HEK293 (cell line): ENCODE measurements around the gene ERGIC1.

ENCODE experiments used
- BCL11B ChIP-seq: fragments of 450-650 bp; formaldehyde crosslinking; IDR thresholded peaks from 2 replicates; pipeline ENCODE4 v1.5.1; 2016; ENCODE audit warnings: low read depth, missing biosample characterization, missing genetic modification characterization
- EGR2 ChIP-seq: fragments of 450-650 bp; formaldehyde crosslinking; IDR thresholded peaks from 2 replicates; pipeline ENCODE4 v1.5.1; 2016; ENCODE audit warnings: low read depth, missing biosample characterization, missing genetic modification characterization
- ELK4 ChIP-seq: IDR thresholded peaks from 2 replicates; pipeline ENCODE4 v1.6.1; 2011; ENCODE audit warnings: mild to moderate bottlenecking, low read depth, low read length, borderline replicate concordance
- GLIS2 ChIP-seq: fragments of 450-650 bp; formaldehyde crosslinking; IDR thresholded peaks from 2 replicates; pipeline ENCODE4 v1.5.1; 2016; ENCODE audit warnings: missing biosample characterization, missing genetic modification characterization
- KLF10 ChIP-seq: fragments of 450-650 bp; IDR thresholded peaks from 2 replicates; pipeline ENCODE4 v1.5.1; 2018; ENCODE audit warnings: missing biosample characterization, mild to moderate bottlenecking, missing genetic modification characterization
- MEIS1 ChIP-seq: sonication (generic); formaldehyde crosslinking; IDR thresholded peaks from 2 replicates; pipeline ENCODE4 v1.8.1; 2022; ENCODE audit warnings: missing genetic modification reagents, mild to moderate bottlenecking, borderline replicate concordance
- PATZ1 ChIP-seq: fragments of 450-650 bp; formaldehyde crosslinking; IDR thresholded peaks from 2 replicates; pipeline ENCODE4 v1.5.1; 2016; ENCODE audit warnings: missing biosample characterization, missing genetic modification characterization
- SP2 ChIP-seq: fragments of 450-650 bp; formaldehyde crosslinking; IDR thresholded peaks from 2 replicates; pipeline ENCODE4 v1.5.1; 2016; ENCODE audit warnings: missing biosample characterization, missing genetic modification characterization
- TCF7L2 ChIP-seq: IDR thresholded peaks from 2 replicates; pipeline ENCODE4 v1.6.1; 2011; ENCODE audit warnings: low read depth, mild to moderate bottlenecking, inconsistent platforms, low read length, moderate library complexity, borderline replicate concordance
- ZBTB1 ChIP-seq: fragments of 450-650 bp; formaldehyde crosslinking; IDR thresholded peaks from 2 replicates; pipeline ENCODE4 v1.5.1; 2016; ENCODE audit warnings: missing biosample characterization, missing genetic modification characterization
- ZBTB44 ChIP-seq: fragments of 450-650 bp; IDR thresholded peaks from 2 replicates; pipeline ENCODE4 v1.5.1; 2018; ENCODE audit warnings: missing biosample characterization, mild to moderate bottlenecking, missing genetic modification characterization
- ZBTB8A ChIP-seq: fragments of 450-650 bp; formaldehyde crosslinking; IDR thresholded peaks from 2 replicates; pipeline ENCODE4 v1.5.1; 2016; ENCODE audit warnings: missing biosample characterization, missing genetic modification characterization
- ZEB2 ChIP-seq: fragments of 450-650 bp; formaldehyde crosslinking; IDR thresholded peaks from 2 replicates; pipeline ENCODE4 v1.5.1; 2016; ENCODE audit warnings: missing biosample characterization, missing genetic modification characterization
- ZFP69B ChIP-seq: fragments of 450-650 bp; formaldehyde crosslinking; IDR thresholded peaks from 2 replicates; pipeline ENCODE4 v1.5.1; 2016; ENCODE audit warnings: missing biosample characterization, missing genetic modification characterization
- ZNF133 ChIP-seq: fragments of 450-650 bp; formaldehyde crosslinking; IDR thresholded peaks from 2 replicates; pipeline ENCODE4 v1.5.1; 2016; ENCODE audit warnings: missing biosample characterization, missing genetic modification characterization
- ZNF169 ChIP-seq: fragments of 450-650 bp; formaldehyde crosslinking; IDR thresholded peaks from 2 replicates; pipeline ENCODE4 v1.5.1; 2016; ENCODE audit warnings: missing biosample characterization, missing genetic modification characterization
- ZNF174 ChIP-seq: fragments of 450-650 bp; formaldehyde crosslinking; IDR thresholded peaks from 2 replicates; pipeline ENCODE4 v1.5.0; 2017; ENCODE audit warnings: missing biosample characterization, mild to moderate bottlenecking, missing genetic modification characterization
- ZNF274 ChIP-seq, 2 experiments: fragments of 200-500 bp in 1 of 2; fragments of 450-650 bp in 1 of 2; sonication (Bioruptor generic) in 1 of 2; formaldehyde crosslinking in 1 of 2; IDR thresholded peaks; 2 replicates each; pipeline versions ENCODE4 v1.5.1 to v1.6.1; 2014 to 2016; ENCODE audit warnings: borderline replicate concordance in 1 of 2, inconsistent platforms in 1 of 2, low read length in 1 of 2, missing biosample characterization in 1 of 2, missing genetic modification characterization in 1 of 2
- ZNF341 ChIP-seq: fragments of 450-650 bp; formaldehyde crosslinking; IDR thresholded peaks from 2 replicates; pipeline ENCODE4; 2016; ENCODE audit warnings: low read depth, missing biosample characterization, missing genetic modification characterization
- ZNF391 ChIP-seq: fragments of 450-650 bp; formaldehyde crosslinking; IDR thresholded peaks from 2 replicates; pipeline ENCODE4 v1.5.1; 2016; ENCODE audit warnings: low read depth, missing biosample characterization, missing genetic modification characterization, borderline replicate concordance
- ZNF398 ChIP-seq: fragments of 450-650 bp; formaldehyde crosslinking; IDR thresholded peaks from 2 replicates; pipeline ENCODE4 v1.5.1; 2017; ENCODE audit warnings: missing biosample characterization, missing genetic modification characterization
- ZNF416 ChIP-seq: fragments of 450-650 bp; formaldehyde crosslinking; IDR thresholded peaks from 2 replicates; pipeline ENCODE4 v1.5.1; 2016; ENCODE audit warnings: missing biosample characterization, missing genetic modification characterization
- ZNF426 ChIP-seq: fragments of 450-650 bp; formaldehyde crosslinking; IDR thresholded peaks from 2 replicates; pipeline ENCODE4 v1.5.1; 2017; ENCODE audit warnings: missing biosample characterization, missing genetic modification characterization, mild to moderate bottlenecking, inconsistent platforms, moderate library complexity
- ZNF561 ChIP-seq: fragments of 450-650 bp; IDR thresholded peaks from 2 replicates; pipeline ENCODE4 v1.5.1; 2018; ENCODE audit warnings: missing biosample characterization, missing genetic modification characterization, borderline replicate concordance
- ZNF571 ChIP-seq: fragments of 450-650 bp; formaldehyde crosslinking; IDR thresholded peaks from 2 replicates; pipeline ENCODE4 v1.5.0; 2017; ENCODE audit warnings: missing biosample characterization, missing genetic modification characterization
- ZNF596 ChIP-seq: fragments of 450-650 bp; IDR thresholded peaks from 2 replicates; pipeline ENCODE4 v1.5.0; 2018; ENCODE audit warnings: missing biosample characterization, mild to moderate bottlenecking, missing genetic modification characterization, moderate library complexity
- ZNF610 ChIP-seq: fragments of 450-650 bp; formaldehyde crosslinking; IDR thresholded peaks from 2 replicates; pipeline ENCODE4 v1.5.1; 2016; ENCODE audit warnings: missing biosample characterization, missing genetic modification characterization, borderline replicate concordance
- ZNF621 ChIP-seq: fragments of 450-650 bp; formaldehyde crosslinking; IDR thresholded peaks from 2 replicates; pipeline ENCODE4 v1.5.1; 2017; ENCODE audit warnings: missing biosample characterization, missing genetic modification characterization
- ZNF629 ChIP-seq: fragments of 450-650 bp; formaldehyde crosslinking; IDR thresholded peaks from 2 replicates; pipeline ENCODE4 v1.5.1; 2017; ENCODE audit warnings: missing biosample characterization, missing genetic modification characterization
- ZNF707 ChIP-seq: fragments of 450-650 bp; formaldehyde crosslinking; IDR thresholded peaks from 2 replicates; pipeline ENCODE4 v1.5.1; 2016; ENCODE audit warnings: missing biosample characterization, missing genetic modification characterization
- ZNF747 ChIP-seq: fragments of 450-650 bp; formaldehyde crosslinking; IDR thresholded peaks from 2 replicates; pipeline ENCODE4 v1.5.1; 2016; ENCODE audit warnings: missing biosample characterization, missing genetic modification characterization
- ZNF792 ChIP-seq: fragments of 450-650 bp; formaldehyde crosslinking; IDR thresholded peaks from 2 replicates; pipeline ENCODE4 v1.5.1; 2016; ENCODE audit warnings: missing biosample characterization, missing genetic modification characterization
- ZXDB ChIP-seq: fragments of 450-650 bp; formaldehyde crosslinking; IDR thresholded peaks from 2 replicates; pipeline ENCODE4 v1.5.1; 2016; ENCODE audit warnings: missing biosample characterization, missing genetic modification characterization

The ERGIC1 gene

GRCh38 chr5:172833686-172834414 lies at the start of gene ERGIC1 (continued):
- peak; percentile 39; the same call in 1 of the 2 replicates for TF ChIP-seq KLF10 (tag by site-specific recombination)
- no peak for TF ChIP-seq ZNF169 (tag by site-specific recombination)
- TF ChIP-seq PATZ1 (tag by site-specific recombination) = peak; percentile 71
- no peak for TF ChIP-seq ZBTB1 (tag by site-specific recombination)
- peak; percentile 84 for TF ChIP-seq SP2 (tag by site-specific recombination)
- TF ChIP-seq ZNF398 (tag by site-specific recombination) = no peak
- peak; percentile 84 for TF ChIP-seq ZNF341 (tag by site-specific recombination)
- TF ChIP-seq ZEB2 (tag by site-specific recombination) = peak; percentile 52; the same call in 1 of the 2 replicates
- no peak for TF ChIP-seq ZNF747 (tag by site-specific recombination)
- TF ChIP-seq MEIS1 = no peak
- TF ChIP-seq ZBTB44 (tag by site-specific recombination) = peak; percentile 22; the same call in 1 of the 2 replicates
- TF ChIP-seq ZNF174 (tag by site-specific recombination) = no peak
- TF ChIP-seq ZXDB (tag by site-specific recombination) = peak; percentile 78
- TF ChIP-seq ZNF571 (tag by site-specific recombination) = no peak
- peak; percentile 35; the same call in 1 of the 2 replicates for TF ChIP-seq ZNF391 (tag by site-specific recombination)
- TF ChIP-seq ZNF621 = no peak
- TF ChIP-seq ZBTB8A = peak; percentile 97
- TF ChIP-seq ZNF596 = no peak; the same call in 1 of the 2 replicates
- no peak for TF ChIP-seq ZNF274 (IDR thresholded peaks at IDR 0.05; ENCODE audit: low read length)
- no peak for TF ChIP-seq ZNF274 (tag by site-specific recombination; IDR thresholded peaks at IDR 0.05; ENCODE audit: borderline replicate concordance)
- TF ChIP-seq GLIS2 (tag by site-specific recombination) = peak; percentile 73
- TF ChIP-seq ZNF416 (tag by site-specific recombination) = no peak
- TF ChIP-seq ZNF610 (tag by site-specific recombination) = peak; percentile 39; the same call in 1 of the 2 replicates
- 0 out of 2 replicates have a peak, but pooled peaks have one; percentile 49 for TF ChIP-seq EGR2 (tag by site-specific recombination)
- TF ChIP-seq TCF7L2 = no peak
- no peak for TF ChIP-seq ZNF133 (tag by site-specific recombination)
- TF ChIP-seq ELK4 = no peak
- TF ChIP-seq ZNF792 (tag by site-specific recombination) = no peak
- peak; percentile 90 for TF ChIP-seq ZFP69B
- TF ChIP-seq ZNF561 (tag by site-specific recombination) = peak; percentile 53; the same call in 1 of the 2 replicates
- peak; percentile 40; the same call in 1 of the 2 replicates for TF ChIP-seq ZNF629 (tag by site-specific recombination)
- TF ChIP-seq BCL11B (tag by site-specific recombination) = no peak
- no peak for TF ChIP-seq ZNF707 (tag by site-specific recombination)
- TF ChIP-seq ZNF426 (tag by site-specific recombination) = no peak
